Daoy (cell line): ENCODE data around the gene WEE1. TPM values are rescaled to one million over a fixed set of nuclear protein-coding genes. Genes with fewer than 3 reads are reported as not detected.
"Not testable (repeated sequence)": the region's sequence is repeated elsewhere in the genome, so short reads cannot be mapped to it uniquely, and the experiment has no call there.

Source experiments
- DNase-seq: peaks from one replicate; pipeline ENCODE4 v3.0.0-alpha.2; 2015; ENCODE audit warnings: low read depth
- total RNA-seq: library from RNA; depleted of rRNA; stranded (reverse); fragments of >200 nt; shearing (Covaris generic); gene quantifications from 2 replicates; pipeline ENCODE4 v1.2.3, GENCODE V29; 2014

Gene WEE1
- total RNA-seq, 1 experiment from 2014 or later, result 69.1 TPM

GRCh38 chr11:9596926-9597464, 23.5 kb downstream of the WEE1 start:
- DNase-seq, result no peak

DNA sequence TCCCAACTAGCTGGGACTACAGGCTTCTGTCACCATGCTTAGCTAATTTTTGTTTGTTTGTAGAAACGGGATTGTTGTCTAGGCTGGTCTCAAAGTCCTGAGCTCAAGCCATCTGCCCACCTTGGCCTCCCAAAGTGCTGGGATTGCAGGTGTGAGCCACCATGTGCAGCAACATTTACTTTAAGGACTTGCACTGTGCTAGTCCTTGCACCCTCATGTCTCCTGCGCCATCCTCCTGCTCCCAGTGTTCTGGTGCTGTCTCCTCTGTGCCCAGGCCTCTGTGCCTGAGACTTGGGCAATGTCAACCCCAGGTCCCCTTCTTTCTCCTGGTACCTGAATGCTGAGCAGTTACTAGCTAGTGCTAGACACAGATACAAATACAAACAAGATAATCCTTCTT, 26.7 kb downstream of the WEE1 start:
- no peak for DNase-seq

GRCh38 chr11:9600644-9601036, 27.2 kb downstream of the WEE1 start:
- peak; percentile 35 for DNase-seq

GRCh38 chr11:9601037-9601875, 27.8 kb downstream of the WEE1 start:
- peak; percentile 90 for DNase-seq

- DNase-seq, result no peak
Measured at GRCh38 chr11:9601876-9602199, 28.4 kb downstream of the WEE1 start.

GRCh38 chr11:9603214-9603613, 29.7 kb downstream of the WEE1 start:
- not testable (repeated sequence) for DNase-seq

DNA sequence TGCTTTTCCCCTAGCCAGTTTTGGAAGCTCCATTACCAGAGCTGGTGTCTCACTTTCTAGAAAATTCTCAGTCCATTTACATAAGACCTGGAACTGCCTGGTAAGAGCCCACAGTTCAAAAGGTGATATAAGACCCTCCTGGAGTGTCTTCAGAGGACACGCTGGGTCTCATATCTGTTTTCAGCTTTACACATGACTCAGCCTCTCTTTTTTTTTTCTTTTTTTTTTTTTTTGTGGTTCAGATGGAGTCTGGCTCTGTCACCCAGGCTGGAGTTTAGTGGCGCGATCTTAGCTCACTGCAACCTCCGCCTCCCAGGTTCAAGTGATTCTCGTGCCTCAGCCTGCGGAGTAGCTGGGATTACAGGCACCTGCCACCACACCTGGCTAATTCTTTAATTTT, 30.7 kb downstream of the WEE1 start:
- peak; percentile 24 for DNase-seq

GRCh38 chr11:9605742-9606141, 32.3 kb downstream of the WEE1 start:
- DNase-seq, result no peak

DNA sequence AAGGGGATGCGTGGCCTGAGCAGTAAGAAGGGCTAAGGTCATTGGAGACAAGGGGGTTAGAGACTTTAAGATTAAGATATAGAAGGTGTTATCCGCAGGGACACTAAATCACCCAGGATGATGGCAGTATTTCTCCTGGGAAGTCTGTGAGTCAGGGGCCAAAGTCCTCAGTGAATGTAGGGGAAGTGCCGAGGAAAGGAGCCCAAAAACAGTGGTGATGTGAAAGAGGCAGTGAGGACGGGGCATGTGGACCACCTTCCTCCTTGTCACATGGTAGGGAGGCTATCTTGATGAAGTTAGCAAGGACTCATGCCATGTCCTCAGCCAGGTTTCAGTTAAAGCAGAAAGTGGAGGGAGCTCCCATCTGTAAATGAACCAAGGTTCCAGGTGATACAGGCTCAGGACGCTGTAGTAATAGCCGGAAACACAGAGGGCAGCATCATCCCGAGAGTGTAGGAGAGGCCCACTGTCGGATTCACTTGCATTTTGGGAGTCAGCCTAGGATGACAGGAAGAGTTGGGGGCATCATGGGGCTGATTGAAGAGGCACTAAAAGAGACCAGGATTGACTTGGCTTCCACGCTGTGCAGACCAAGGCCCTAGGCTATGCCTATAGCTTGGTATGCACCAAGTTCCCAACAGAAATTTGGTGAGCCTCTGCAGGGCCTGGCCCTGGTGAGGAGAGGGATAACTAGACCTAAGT, 33.5 kb downstream of the WEE1 start:
- no peak for DNase-seq

GRCh38 chr11:9607511-9607899, 34.0 kb downstream of the WEE1 start:
- DNase-seq, result no peak

GRCh38 chr11:9609002-9609759, 35.7 kb downstream of the WEE1 start:
- no peak for DNase-seq

- DNase-seq, result no peak
Measured at GRCh38 chr11:9609841-9610240, 36.4 kb downstream of the WEE1 start.

DNA sequence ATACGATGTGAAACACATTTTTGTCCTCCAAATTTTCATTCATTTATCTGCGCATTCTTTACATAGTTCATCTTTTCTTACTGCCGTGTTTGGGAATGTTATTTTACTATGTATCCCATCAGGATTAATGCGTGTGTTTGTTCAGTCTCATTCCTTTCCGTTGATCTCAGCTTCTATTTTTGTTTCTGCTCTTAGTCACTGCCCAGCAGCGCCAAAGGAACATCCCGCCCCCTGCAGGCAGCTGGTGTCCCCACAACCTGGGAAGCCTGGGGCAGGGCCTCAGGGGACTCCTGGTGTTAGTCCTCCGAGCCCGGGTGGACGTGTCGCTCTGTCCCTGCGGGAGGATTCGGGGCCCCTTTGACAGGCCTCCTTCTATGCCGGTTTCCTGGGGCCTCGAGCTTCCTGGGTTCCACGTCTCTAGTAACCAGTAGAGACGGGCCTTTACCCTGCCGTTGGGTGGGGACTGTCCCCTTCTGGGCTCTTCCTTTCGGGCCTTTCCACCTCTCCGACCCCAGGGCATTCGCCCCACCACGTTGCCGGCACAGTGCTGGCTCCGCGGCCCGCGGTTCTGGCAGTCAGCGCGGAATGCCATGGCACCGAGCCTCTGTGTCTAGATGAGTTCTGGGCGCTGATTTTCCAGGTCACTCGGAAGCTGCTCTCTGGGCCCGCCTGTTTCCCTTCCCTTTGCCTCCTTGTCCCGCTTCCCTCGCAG, 39.8 kb downstream of the WEE1 start:
- DNase-seq, result peak; percentile 95

DNA sequence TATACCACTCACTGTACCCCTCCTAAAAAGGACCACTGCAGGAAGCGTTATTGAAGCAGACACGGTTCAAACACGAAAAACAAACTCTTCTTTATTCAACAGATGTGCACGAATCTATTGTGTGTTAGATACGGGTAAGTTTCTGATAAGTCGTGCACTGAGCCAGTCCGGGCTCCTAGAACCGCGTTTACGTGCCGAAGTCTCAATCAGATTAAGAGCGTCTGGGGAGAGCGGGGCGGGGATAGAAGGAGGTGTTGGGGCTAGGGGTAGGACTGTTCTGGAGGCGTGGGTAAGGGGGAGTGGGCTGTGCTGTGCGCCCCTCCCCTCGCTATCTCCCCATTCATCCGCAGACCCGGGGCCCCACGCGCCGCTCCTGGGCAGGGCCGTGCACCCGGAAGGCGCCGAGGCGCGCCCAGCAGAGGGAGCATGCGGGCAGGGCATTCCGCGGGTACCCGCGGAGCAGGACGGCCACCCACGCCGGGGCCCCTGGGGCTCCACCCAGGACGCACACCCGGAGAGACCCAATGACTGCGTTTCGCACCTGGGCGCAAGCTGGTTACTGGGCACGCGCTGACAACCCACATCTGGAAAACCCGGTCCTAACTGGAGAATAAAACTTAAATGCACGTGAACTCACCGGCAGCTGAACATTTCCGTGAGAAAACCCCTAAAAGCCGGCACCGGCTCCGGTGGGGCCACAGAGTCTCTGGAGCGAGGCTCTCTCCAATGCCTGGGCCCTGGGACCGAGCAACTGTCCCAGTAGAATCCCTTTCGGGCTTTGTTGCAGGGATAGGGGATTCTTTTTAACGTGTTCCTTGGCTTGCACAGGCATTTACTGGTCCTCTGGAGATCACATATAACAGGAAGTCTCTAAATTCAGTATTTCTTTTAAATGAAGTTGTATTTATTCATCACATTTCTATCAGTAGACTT, 40.6 kb downstream of the WEE1 start:
- peak; percentile 92 for DNase-seq

DNA sequence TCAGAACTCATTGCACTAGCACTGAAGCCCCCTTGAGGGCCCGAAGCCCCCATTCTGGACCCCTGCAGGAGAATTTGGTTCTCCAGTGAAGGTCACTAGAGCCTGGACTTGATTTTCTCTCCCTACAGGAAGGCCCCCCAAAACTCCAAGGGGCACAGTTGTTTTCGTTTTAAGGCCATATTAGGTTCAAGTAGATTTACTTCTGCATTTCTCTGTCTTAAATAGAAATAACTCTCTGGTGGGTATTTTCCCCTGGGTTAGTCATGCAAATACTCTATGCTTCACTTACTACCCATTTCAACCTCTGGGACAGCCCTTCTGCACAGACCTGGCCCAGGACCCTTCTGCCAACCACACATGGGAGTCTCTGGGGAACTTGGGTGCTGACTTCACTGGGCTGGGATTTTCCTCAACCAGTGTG, 41.6 kb downstream of the WEE1 start:
- peak; percentile 35 for DNase-seq

DNA sequence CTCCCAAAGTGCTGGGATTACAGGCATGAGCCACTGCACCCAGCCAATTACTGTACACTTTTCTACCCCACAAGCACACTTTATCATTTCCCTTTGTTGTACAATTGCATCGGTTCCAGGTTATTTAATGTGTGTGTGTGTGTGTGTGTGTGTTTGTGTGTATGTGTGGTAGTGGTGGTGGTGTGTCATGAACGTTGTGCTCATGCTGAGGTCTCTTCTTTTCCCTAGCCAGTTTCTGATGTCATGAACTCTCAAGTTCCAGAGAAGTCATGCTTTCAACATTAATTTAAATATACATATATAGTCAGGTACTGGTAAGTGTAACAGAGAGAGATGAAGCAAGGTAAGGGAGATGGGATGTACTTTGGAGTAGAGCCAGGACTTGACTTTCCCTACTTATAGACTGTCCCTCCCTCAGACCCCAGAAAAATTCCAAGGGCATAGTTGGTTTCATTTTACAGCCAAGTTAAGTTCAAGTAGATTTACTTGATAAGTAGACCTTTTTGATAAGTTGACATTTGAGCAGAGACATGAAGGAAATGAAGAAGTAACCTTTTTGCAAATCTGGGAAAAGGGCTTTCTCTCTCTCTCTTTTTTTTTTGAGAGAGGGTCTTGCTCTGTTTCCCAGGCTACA, 42.7 kb downstream of the WEE1 start:
- DNase-seq, result no peak

DNA sequence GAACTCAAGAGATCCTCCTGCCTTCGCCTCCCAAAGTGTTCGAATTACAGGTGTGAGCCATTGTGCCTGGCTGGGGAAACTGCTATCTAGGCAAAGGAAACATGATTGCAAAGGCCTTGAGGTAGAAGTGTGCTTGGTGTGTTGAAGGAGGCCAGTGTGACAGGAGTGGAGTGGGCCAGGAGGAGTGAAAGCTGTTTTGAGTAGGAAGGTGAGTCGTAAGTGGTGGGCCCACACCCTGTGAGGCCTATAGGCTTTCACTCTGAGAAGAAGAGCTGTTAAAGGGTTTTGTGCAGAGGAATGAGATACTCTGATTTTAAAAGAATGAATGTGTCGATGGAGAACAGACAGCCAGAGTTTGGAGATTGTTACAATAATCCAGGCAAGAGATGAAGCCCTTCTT, 43.4 kb downstream of the WEE1 start:
- peak; percentile 19 for DNase-seq

GRCh38 chr11:9617940-9618339, 44.5 kb downstream of the WEE1 start:
- DNase-seq, result no peak

- DNase-seq, result no peak
Measured at GRCh38 chr11:9619004-9619403, 45.5 kb downstream of the WEE1 start.

DNA sequence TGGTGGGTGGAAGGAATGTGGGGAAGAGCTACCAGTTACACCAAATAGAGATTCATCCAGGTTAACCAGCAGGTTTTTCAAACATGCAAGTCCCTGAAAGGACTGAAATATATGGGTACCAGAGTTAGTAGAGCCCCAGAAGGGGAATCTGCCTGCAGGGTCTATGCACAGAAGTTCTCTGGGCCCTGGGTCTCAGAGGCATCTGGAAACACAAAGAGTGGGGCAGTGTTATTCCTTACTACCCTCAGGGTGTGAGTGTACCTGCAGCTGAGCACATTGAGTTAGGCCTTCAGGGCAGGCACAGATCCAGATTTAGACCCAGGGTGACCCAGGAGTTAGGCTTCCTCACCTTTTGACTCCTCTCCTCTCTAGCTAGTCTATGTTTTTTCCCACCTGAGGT, 46.5 kb downstream of the WEE1 start:
- no peak for DNase-seq
